Right cardiac atrium (tissue), 5 donors: ENCODE measurements around the gene TNRC18. TPM values are rescaled to one million over a fixed set of nuclear protein-coding genes. Genes with fewer than 3 reads are reported as not detected.
"Not testable (repeated sequence)": the region's sequence is repeated elsewhere in the genome, so short reads cannot be mapped to it uniquely, and the experiment has no call there.

Source experiments
- ATAC-seq, 2 donors: fragments of 200-7000 bp; cut with Tn5 transposase; one replicate each; pipeline versions ENCODE4 v1.8.0 to v1.9.1; 2020; ENCODE audit warnings: moderate library complexity in 2 of 2, mild to moderate bottlenecking in 1 of 2
- DNase-seq, 3 donors: peaks; one replicate each; pipeline ENCODE4 v3.0.0-alpha.2; 2020
- H3K27ac ChIP-seq: one replicate; pipeline ENCODE4 v1.5.1; 2013; ENCODE audit warnings: mild to moderate bottlenecking, low read length, control low read depth, moderate library complexity
- H3K27me3 ChIP-seq: one replicate; pipeline ENCODE4 v1.6.1; 2013; ENCODE audit not compliant: control insufficient read depth, insufficient read depth
- H3K4me1 ChIP-seq: one replicate; pipeline ENCODE4 v1.6.1; 2013; ENCODE audit warnings: low read length; ENCODE audit not compliant: control insufficient read depth, insufficient read depth
- H3K4me3 ChIP-seq: one replicate; pipeline ENCODE4 v1.5.1; 2013; ENCODE audit warnings: low read length, control low read depth
- H3K9me3 ChIP-seq: one replicate; pipeline ENCODE4 v1.6.1; 2013; ENCODE audit warnings: low read length; ENCODE audit not compliant: control insufficient read depth
- WGBS: extraction: QIAGEN DNeasy Blood & Tissue Kit; methylation state at CpG from one replicate; pipeline ENCODE4 v1.1.7; 2013; 5-methylcytosine and 5-hydroxymethylcytosine counted together
- intact Hi-C, 4 donors: fragments of 100-400 bp; cut with DNase I; formaldehyde crosslinking; loops; one replicate each; pipeline versions ENCODE4 v1.11.0 to v1.14.0; 2022 to 2023
- polyA plus RNA-seq: library from polyadenylated mRNA; stranded (reverse); fragments of 200-250 nt; gene quantifications from one replicate; pipeline ENCODE4 v1.2.3, GENCODE V29; 2013
- total RNA-seq, 4 donors: library from RNA; stranded (reverse); fragmentation: NEBNext Ultra II Directional; extraction: Animal tissue kit (Norgen Biotek cat#: 25700); gene quantifications; one replicate each; pipeline ENCODE4 v1.2.1, GENCODE V29; 2021
- donor health status: healthy with polysubstance abuse.
- donor health status: DM: no; HTN: yes; CAD: no.
- donor health status: DM: no; HTN: no; CAD: no.
- donor health status: DM: no; HTN: yes; CAD: no; lungs with severe emphysema.
- donor health status: DM: yes; HTN: yes; CAD: no.

TNRC18 gene
- total and polyA plus RNA-seq, 5 donors: 33.1 to 46.6 (median 38.9) TPM

DNA sequence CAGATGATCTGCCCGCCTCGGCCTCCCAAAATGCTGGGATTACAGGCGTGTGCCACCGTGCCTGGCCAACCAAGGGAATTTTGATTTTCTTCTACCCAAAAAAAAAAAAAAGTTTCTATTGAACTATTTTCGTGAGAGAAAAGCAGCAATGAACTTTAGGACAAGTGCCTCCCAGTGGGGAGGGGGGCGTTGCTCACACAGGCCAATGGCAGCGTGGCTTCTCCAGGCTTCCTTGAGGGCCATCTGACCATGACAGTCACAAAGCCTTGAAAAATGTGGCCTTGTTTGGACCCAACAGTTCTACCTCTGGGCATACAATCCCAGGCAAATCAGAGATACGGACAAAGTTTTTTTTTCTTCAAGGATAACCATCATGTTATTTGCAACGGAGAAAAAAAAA lies 56.0 kb downstream of the TNRC18 start:
- intact Hi-C loops: loop anchor here in 2 of 4 donors (10.0 kb wide), 2 partner anchors 87 to 123 kb away; no protein-coding TSS in a partner anchor
- DNase-seq: no peak
- Histone ChIP-seq H3K27me3 (no peaks in the 10 kb centered on the region), H3K9me3 (no peaks in the 10 kb centered on the region), H3K27ac (no peak overlapping the region), H3K4me1 (no peaks in the 10 kb centered on the region), H3K4me3 (no peak overlapping the region)
- no peak for ATAC-seq
- WGBS: 77% methylated on average over 9 of the region's 9 CpGs

DNA sequence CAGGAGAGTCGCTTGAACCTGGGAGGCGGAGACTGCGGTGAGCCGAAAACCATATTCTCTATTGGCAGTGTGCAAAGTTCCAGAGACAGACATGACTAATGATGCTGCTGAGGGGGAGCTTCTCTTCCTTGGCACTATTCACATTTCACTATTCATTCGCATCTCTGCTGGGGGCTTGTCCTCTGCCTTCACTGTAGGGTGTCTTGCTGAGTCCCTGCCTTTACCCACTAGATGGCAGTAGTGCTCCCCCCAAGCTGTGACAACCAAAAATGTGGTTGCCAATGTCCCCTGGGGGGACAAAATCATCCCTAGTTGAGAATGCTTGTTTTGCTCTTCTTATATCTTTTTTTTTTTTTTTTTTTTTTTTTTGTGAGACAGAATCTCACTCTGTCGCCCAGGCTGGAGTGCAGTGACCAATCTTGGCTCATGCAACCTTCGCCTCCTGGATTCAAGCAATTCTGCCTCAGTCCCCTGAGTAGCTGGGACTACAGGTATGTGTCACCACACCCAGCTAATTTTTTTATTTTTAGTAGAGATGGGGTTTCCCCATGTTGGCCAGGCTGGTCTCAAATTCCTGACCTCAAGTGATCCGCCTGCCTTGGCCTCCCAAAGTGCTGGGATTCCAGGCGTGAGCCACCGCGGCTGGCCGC lies 57.5 kb downstream of the TNRC18 start:
- intact Hi-C loops: loop anchor here in 3 of 4 donors (1.0 to 10.0 kb wide), 3 partner anchors 84 to 121 kb away; no protein-coding TSS in a partner anchor
- not testable (repeated sequence) for H3K4me1 ChIP-seq, H3K9me3 ChIP-seq, H3K27me3 ChIP-seq, H3K27ac ChIP-seq, H3K4me3 ChIP-seq
- DNase-seq (peak in 1 of 3 donors; percentile 56), ATAC-seq (peak; percentile 66 to 79)
- WGBS: 77% methylated on average over 12 of the region's 12 CpGs

DNA sequence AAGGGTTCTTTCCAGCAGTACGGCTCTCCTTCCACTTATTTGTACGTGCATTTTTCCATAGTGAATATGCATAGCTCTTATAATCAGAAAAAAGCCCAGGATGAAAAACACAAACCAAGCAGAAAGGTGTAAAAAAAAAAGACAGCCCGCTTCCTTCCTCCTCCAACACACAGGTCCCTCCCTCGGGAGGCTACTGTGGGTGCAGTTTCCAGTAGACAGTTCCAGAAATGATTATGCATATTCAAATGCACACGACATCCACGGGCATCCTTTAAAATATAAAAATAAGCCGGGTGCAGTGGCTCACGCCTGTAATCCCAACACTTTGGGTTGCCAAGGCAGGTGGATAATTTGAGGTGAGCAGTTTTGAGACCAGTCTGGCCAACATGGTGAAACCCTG lies 59.9 kb downstream of the TNRC18 start:
- 63% methylated on average over 8 of the region's 8 CpGs for WGBS
- Histone ChIP-seq H3K9me3 (no peaks in the 10 kb centered on the region), H3K4me1 (no peaks in the 10 kb centered on the region), H3K27ac (no peak overlapping the region), H3K4me3 (no peak overlapping the region), H3K27me3 (no peaks in the 10 kb centered on the region)
- intact Hi-C loops: loop anchor here in 2 of 4 donors (10.0 kb wide), 2 partner anchors 91 to 119 kb away; no protein-coding TSS in a partner anchor
- ATAC-seq (no peak), DNase-seq (peak in 1 of 3 donors; percentile 3)

DNA sequence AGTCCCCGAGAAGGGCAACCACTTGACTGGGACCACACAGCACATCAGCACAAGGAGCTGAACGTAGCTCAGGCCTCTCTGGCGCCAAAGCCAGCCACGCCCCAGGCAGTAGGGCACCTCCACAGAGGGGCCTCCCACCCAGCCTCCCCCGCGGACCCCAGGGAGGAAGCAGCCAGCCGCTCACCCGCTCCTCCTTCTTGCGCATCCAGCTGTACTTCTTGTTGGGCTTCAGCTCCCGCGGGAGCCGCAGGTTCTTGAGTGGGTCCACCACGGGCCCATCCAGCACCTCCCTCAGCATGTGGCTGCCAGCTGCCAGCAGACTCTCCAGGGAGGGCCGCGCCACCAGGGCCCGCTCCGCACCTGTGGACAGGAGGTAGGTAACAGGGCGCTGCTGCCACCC lies 61.2 kb downstream of the TNRC18 start:
- Histone ChIP-seq H3K4me1 (no peaks in the 10 kb centered on the region), H3K27ac (no peak overlapping the region), H3K27me3 (no peaks in the 10 kb centered on the region), H3K9me3 (no peaks in the 10 kb centered on the region), H3K4me3 (no peak overlapping the region)
- intact Hi-C loops: loop anchor here in 2 of 4 donors (10.0 kb wide), 2 partner anchors 92 to 118 kb away; no protein-coding TSS in a partner anchor
- WGBS: 91% methylated on average over 18 of the region's 18 CpGs
- no peak for ATAC-seq
- DNase-seq: peak in 1 of 3 donors; percentile 44

DNA sequence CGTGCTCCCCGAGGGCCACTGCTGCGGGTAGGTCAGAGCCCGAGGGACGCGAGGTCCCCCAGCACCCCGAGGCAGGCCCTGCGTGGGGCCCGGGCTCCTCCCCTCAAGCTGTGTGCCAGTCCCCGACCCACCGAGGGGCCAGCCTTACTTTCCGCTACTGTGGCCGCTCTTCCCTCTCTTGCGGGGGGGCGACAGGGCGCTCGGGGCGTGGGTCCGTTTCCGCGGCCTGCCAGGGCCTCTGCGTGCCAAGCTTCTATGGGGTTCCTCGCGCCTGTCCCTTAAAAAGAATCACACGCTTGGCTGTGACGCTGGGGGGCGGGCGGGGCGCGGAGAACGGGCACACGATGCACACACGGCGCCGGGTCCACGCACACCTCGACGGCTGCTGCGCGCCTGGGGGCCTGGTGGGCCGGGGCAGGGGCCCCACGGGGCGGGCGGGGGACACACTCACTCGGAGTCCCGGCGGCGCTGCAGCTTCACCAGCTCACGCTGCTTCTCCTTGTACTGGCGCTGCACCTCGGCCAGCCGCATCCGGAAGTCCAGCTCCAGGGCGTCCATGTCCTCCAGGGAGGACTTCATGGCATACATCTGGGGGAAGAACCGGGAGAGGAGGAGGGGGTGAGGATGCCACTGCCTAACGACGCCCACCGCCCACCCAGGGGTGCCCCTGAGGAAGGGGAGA lies 62.0 kb downstream of the TNRC18 start:
- H3K27ac ChIP-seq: no peak overlapping the region
- no peaks in the 10 kb centered on the region for H3K9me3 ChIP-seq
- WGBS: 94% methylated on average over 58 of the region's 58 CpGs
- no peak for ATAC-seq
- H3K4me1 ChIP-seq: no peaks in the 10 kb centered on the region
- intact Hi-C loops: loop anchor here in 2 of 4 donors (10.0 kb wide), 2 partner anchors 93 to 117 kb away; no protein-coding TSS in a partner anchor
- no peaks in the 10 kb centered on the region for H3K27me3 ChIP-seq
- DNase-seq: peak in 1 of 3 donors; percentile 45
- no peak overlapping the region for H3K4me3 ChIP-seq

DNA sequence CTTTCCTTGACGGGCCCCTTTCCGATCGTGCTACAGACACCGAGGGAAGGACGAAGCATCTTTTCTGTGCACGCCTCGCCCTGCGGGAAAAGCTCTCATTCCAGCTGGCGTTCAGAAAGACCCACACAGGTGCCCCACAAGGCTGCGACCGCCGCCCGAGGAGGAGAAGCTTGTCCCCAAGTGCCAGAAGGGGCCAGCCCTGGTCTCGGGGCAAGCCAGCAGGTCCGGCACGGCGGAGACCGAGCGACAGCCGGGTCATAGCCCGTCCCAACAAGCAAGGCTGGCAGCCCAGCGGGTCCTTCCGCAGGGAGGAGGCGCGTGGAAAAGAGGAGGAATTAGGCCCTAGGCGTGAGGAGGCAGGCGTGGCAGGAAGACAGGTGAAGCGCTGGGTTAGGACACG lies 62.7 kb downstream of the TNRC18 start:
- Histone ChIP-seq H3K27me3 (no peaks in the 10 kb centered on the region), H3K4me1 (no peaks in the 10 kb centered on the region), H3K9me3 (no peaks in the 10 kb centered on the region), H3K4me3 (no peak overlapping the region), H3K27ac (no peak overlapping the region)
- ATAC-seq (no peak), DNase-seq (peak in 1 of 3 donors; percentile 49)
- intact Hi-C loops: loop anchor here in 2 of 4 donors (10.0 kb wide), 2 partner anchors 94 to 116 kb away; no protein-coding TSS in a partner anchor
- 95% methylated on average over 29 of the region's 29 CpGs for WGBS

DNA sequence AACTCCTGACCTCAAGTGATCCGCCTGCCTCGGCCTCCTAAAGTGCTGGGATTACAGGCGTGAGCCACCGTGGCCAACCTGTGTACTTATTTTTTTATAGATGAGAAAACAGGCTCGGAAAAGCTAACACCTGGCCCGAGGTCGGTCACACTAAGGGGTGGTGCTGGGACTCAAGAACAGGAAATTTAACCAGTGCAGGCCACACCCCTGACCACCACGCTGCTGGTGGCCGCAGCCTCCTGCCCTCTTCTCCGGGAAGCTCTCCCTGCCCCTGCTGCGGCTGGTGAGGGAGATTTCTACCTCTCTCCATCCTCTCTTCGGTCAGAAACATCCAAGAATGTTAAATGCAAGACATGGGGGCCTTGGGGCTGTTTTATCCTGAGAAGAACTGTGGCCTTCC lies 63.2 kb downstream of the TNRC18 start:
- no peak overlapping the region for H3K4me3 ChIP-seq
- H3K4me1 ChIP-seq: no peaks in the 10 kb centered on the region
- DNase-seq (no peak), ATAC-seq (no peak)
- no peaks in the 10 kb centered on the region for H3K27me3 ChIP-seq
- intact Hi-C loops: loop anchor here in 2 of 4 donors (10.0 kb wide), 2 partner anchors 94 to 116 kb away; no protein-coding TSS in a partner anchor
- no peak overlapping the region for H3K27ac ChIP-seq
- 93% methylated on average over 12 of the region's 12 CpGs for WGBS
- H3K9me3 ChIP-seq: no peaks in the 10 kb centered on the region

DNA sequence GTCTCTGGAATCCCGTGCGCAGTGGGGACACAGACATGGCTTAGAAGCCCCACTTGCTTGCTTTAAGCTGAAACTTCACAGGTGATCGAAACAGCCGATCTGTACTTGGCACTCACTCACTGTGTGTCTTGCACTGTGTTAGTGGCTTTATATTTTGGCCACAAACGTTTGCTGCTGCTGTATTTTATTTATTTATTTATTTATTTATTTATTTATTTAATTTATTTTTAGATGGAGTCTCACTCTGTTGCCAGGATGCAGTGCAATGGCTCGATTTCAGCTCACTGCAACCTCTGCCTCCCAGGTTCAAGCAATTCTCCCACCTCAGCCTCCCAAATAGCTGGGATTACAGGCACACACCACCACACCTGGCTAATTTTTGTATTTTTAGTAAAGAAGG lies 63.6 kb downstream of the TNRC18 start:
- intact Hi-C loops: loop anchor here in 2 of 4 donors (10.0 kb wide), 2 partner anchors 95 to 115 kb away; no protein-coding TSS in a partner anchor
- H3K4me1 ChIP-seq, H3K27me3 ChIP-seq, ATAC-seq, H3K9me3 ChIP-seq, H3K4me3 ChIP-seq, DNase-seq, H3K27ac ChIP-seq: not testable (repeated sequence)
- WGBS: 74% methylated on average over 6 of the region's 6 CpGs

DNA sequence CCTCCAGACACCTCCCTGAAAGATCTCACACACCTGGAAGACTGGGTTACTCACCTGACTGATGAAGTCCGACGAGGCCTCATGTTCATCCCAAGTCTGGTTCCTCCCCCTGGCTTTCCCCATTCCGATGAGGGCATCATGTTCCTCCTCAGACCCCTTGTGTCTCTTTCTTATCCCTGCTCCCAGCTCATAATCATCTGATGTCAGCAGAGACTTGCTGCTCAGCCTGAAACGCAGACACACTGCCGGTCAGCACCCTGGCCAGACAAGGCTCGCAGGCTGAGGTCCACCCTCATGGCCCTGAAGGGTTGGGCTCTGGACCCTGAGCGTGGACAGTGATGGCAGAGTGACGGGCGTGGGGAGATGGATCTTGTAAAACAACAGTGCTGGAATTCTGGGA lies 64.3 kb downstream of the TNRC18 start:
- DNase-seq (no peak), ATAC-seq (no peak)
- 72% methylated on average over 9 of the region's 9 CpGs for WGBS
- Histone ChIP-seq H3K9me3 (no peaks in the 10 kb centered on the region), H3K4me1 (peaks cover 6% of the 10 kb centered on the region), H3K27me3 (no peaks in the 10 kb centered on the region), H3K4me3 (no peak overlapping the region), H3K27ac (no peak overlapping the region)
- intact Hi-C loops: no loop called here

DNA sequence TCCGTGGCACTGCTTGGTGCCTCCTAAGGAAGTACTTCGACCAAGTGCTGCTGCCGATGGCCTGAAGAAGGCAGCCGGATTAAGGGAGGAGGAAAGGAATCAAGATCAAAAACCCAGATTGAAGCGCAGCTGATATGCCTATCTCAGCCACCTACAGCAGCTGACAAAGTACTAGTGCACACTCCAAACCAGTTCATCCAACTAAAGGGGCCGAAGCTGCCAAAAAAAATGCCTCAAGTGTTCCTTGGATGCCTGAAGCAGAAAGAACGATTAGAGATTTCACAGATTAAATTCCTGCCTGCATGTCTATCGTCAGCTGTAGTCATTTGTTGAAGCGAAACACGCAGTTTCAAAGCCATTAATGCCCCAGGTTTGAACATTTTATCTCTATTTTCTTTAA lies 65.7 kb downstream of the TNRC18 start:
- no peak for DNase-seq
- no peaks in the 10 kb centered on the region for H3K27me3 ChIP-seq
- WGBS: 57% methylated on average over 10 of the region's 10 CpGs
- intact Hi-C loops: no loop called here
- no peaks in the 10 kb centered on the region for H3K9me3 ChIP-seq
- no peak overlapping the region for H3K4me3 ChIP-seq
- no peak for ATAC-seq
- H3K27ac ChIP-seq: no peak overlapping the region
- peaks cover 6% of the 10 kb centered on the region for H3K4me1 ChIP-seq

DNA sequence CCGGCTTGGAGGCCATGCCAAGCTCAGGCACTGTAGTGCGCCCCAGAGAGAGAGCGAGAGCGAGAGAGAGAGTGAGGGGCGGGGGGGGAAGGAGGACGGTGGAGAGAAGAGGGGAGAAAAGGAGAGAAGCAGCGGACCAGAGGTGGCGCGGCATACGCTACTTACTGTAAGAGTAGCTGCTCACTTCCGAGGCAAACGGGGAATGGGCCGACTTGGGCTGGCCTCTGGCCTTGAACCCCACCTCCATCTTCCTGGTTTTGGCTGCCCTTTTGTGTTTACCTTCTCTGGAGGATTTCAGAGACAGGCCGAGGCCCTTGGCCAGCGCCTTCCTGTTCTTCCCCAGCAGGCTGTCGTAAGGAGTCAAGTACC lies 66.9 kb downstream of the TNRC18 start:
- no peak for ATAC-seq

More for the DNA sequence above, 66.9 kb downstream of the TNRC18 start:
- Histone ChIP-seq H3K27ac (no peak overlapping the region), H3K4me3 (no peak overlapping the region), H3K4me1 (peaks cover 6% of the 10 kb centered on the region), H3K27me3 (no peaks in the 10 kb centered on the region), H3K9me3 (no peaks in the 10 kb centered on the region)
- DNase-seq: no peak
- intact Hi-C loops: no loop called here
- 86% methylated on average over 16 of the region's 16 CpGs for WGBS
